ENCODE data around the gene KCTD21. TPM values are rescaled to one million over a fixed set of nuclear protein-coding genes. Genes with fewer than 3 reads are reported as not detected.

KCTD21 gene
- total RNA-seq, 4 donors from 2014 or later: 6.0 to 18.9 (median 15.8) TPM

GRCh38 chr11:78187366-78188285 is 800 bp downstream of the KCTD21 start:
- peak overlapping the region; percentile 71 to 94 (median 86) for H3K27ac ChIP-seq
- H3K4me1 ChIP-seq: peaks cover 33 to 45% of the 10 kb centered on the region in 2 donors
- no peaks in the 10 kb centered on the region for H3K27me3 ChIP-seq
- ATAC-seq: peak; percentile 10 to 20
- intact Hi-C loops (cut with DNase I; ENCODE audit: low total_unique reads) (loop anchor here (1.0 to 2.0 kb wide), 4 partner anchors 39 to 230 kb away; partner anchors contain the start of genes ALG8, GAB2 and INTS4), in situ Hi-C loops (cut with MboI; ENCODE audit: low sequenced_read_pairs in 4 of 4) (no loop called here)
- no peaks in the 10 kb centered on the region for H3K36me3 ChIP-seq
- no peak for DNase-seq
- H3K4me3 ChIP-seq: peak overlapping the region; percentile 63 to 100 (median 99)
- no peaks in the 10 kb centered on the region for H3K9me3 ChIP-seq
- TF ChIP-seq, protein P1, sequence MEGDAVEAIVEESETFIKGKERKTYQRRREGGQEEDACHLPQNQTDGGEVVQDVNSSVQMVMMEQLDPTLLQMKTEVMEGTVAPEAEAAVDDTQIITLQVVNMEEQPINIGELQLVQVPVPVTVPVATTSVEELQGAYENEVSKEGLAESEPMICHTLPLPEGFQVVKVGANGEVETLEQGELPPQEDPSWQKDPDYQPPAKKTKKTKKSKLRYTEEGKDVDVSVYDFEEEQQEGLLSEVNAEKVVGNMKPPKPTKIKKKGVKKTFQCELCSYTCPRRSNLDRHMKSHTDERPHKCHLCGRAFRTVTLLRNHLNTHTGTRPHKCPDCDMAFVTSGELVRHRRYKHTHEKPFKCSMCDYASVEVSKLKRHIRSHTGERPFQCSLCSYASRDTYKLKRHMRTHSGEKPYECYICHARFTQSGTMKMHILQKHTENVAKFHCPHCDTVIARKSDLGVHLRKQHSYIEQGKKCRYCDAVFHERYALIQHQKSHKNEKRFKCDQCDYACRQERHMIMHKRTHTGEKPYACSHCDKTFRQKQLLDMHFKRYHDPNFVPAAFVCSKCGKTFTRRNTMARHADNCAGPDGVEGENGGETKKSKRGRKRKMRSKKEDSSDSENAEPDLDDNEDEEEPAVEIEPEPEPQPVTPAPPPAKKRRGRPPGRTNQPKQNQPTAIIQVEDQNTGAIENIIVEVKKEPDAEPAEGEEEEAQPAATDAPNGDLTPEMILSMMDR (IDR thresholded peaks at IDR 0.05 in 4 of 5, conservative IDR thresholded peaks at IDR 0.05 in 1 of 5): no peak
- no peak for TF ChIP-seq POLR2A (IDR thresholded peaks at IDR 0.05)

- no peak for DNase-seq
- in situ Hi-C loops (cut with MboI; ENCODE audit: low sequenced_read_pairs in 4 of 4): no loop called here
- no peaks in the 10 kb centered on the region for H3K27me3 ChIP-seq
- H3K4me3 ChIP-seq: no peak overlapping the region
- no peak for ATAC-seq
- TF ChIP-seq, protein P1 (IDR thresholded peaks at IDR 0.05 in 4 of 5, conservative IDR thresholded peaks at IDR 0.05 in 1 of 5): no peak
- TF ChIP-seq POLR2A (IDR thresholded peaks at IDR 0.05): no peak
- H3K36me3 ChIP-seq: no peaks in the 10 kb centered on the region
- no peaks in the 10 kb centered on the region for H3K9me3 ChIP-seq
- intact Hi-C loops (cut with DNase I; ENCODE audit: low total_unique reads): no loop called here
- H3K27ac ChIP-seq: no peak overlapping the region
- H3K4me1 ChIP-seq: no peaks in the 10 kb centered on the region
Observed at GRCh38 chr11:78181185-78181584, 7.2 kb downstream of the KCTD21 start.

- intact Hi-C loops (cut with DNase I; ENCODE audit: low total_unique reads): no loop called here
- no peak overlapping the region for H3K4me3 ChIP-seq
- H3K4me1 ChIP-seq: no peaks in the 10 kb centered on the region
- no peak overlapping the region for H3K27ac ChIP-seq
- DNase-seq: no peak
- no peaks in the 10 kb centered on the region for H3K36me3 ChIP-seq
- no peaks in the 10 kb centered on the region for H3K27me3 ChIP-seq
- ATAC-seq: no peak
- TF ChIP-seq, protein P1 (IDR thresholded peaks at IDR 0.05 in 4 of 5, conservative IDR thresholded peaks at IDR 0.05 in 1 of 5): no peak
- no peak for TF ChIP-seq POLR2A (IDR thresholded peaks at IDR 0.05)
- H3K9me3 ChIP-seq: no peaks in the 10 kb centered on the region
- in situ Hi-C loops (cut with MboI; ENCODE audit: low sequenced_read_pairs in 4 of 4): no loop called here
Observed at GRCh38 chr11:78180751-78181150, 7.7 kb downstream of the KCTD21 start.

DNA sequence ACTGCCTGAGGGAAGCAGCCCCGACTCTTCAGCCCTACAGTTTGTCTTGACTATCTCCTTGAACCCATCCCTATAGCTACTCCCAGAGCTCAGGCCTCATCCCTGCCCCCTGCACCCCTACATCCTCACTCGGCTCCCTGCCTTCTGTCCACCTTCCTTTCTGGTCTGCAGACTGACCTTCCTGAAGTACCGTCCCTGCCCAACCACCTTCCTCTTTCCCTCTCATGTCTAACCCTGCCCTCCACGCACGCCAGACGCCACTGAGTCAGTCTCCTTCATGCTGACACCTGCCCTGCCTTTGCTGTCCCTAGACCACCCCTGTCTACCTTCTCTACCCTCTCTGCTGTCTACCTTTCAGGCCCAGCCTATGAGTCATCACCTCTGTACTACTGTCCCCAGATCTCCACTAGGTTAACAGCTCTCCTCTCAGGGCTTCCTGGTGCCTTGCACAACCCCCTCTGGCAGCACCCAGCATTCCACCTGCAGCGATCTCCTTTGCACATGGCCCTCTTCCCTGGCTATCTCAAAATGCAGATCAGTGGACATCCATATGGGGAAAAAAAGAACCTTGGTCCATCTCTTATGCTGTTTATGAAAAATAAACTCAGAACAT is 8.9 kb downstream of the KCTD21 start:
- intact Hi-C loops (cut with DNase I; ENCODE audit: low total_unique reads): no loop called here

More for the DNA sequence above, 8.9 kb downstream of the KCTD21 start:
- no peak overlapping the region for H3K4me3 ChIP-seq
- in situ Hi-C loops (cut with MboI; ENCODE audit: low sequenced_read_pairs in 4 of 4): no loop called here
- H3K27me3 ChIP-seq: no peaks in the 10 kb centered on the region
- DNase-seq (peak in 1 of 2 donors; percentile 43), ATAC-seq (peak in 1 of 2 donors; percentile 72)
- H3K4me1 ChIP-seq: no peaks in the 10 kb centered on the region
- H3K36me3 ChIP-seq: peaks cover 0 to under 1% of the 10 kb centered on the region in 2 donors
- TF ChIP-seq, protein P1 (IDR thresholded peaks at IDR 0.05 in 4 of 5, conservative IDR thresholded peaks at IDR 0.05 in 1 of 5): no peak
- no peak for TF ChIP-seq POLR2A (IDR thresholded peaks at IDR 0.05)
- H3K9me3 ChIP-seq: no peaks in the 10 kb centered on the region
- H3K27ac ChIP-seq: no peak overlapping the region
